Measurements from ENCODE around the gene COX20.
"Not testable (repeated sequence)": the region's sequence is repeated elsewhere in the genome, so short reads cannot be mapped to it uniquely, and the experiment has no call there.

Gene COX20, protein sequence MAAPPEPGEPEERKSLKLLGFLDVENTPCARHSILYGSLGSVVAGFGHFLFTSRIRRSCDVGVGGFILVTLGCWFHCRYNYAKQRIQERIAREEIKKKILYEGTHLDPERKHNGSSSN

DNA sequence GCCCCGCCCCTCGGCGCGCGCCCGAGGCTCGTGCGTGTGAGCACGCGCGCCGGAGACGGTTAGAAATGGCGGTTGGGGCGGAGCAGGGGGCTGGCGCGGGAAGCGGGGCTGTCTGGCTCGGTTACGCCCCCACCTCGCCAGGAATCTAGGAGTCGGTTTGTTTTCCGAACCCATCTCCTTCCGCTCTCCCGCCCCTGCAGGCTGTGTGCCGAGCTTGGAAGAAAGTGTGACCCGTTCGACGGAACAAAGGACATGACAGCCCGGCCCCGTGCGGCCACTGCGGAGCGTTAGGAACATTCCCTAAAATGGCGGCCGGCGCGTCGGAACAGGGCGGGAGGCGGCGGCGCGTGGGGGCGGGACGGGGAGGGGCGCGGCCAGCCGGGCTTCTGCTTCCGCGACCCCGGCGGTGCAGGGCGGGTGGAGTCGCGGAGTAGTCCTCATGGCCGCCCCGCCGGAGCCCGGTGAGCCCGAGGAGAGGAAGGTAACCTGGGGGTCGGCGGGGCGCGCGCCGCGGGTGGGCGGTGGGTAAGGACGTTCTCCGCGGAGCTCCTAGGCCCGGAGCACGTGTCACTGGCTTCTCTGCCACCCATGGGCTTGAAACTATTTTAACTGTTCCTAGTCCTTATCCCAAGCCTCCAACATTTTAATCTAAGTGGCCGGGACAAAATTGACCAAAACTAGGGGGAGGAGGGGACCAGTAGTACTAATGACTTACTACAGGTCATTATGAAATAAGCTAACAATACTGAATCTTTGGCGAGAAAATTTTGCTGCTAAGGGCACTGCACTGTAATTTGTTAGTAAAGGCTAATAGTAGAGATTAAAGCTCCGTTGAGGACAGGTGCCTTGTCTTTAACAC lies at the start of gene COX20:
Gene COX20 (plus strand): TSS at position 383 of the 859 bp plus-strand sequence. CDS start 57 bp downstream, at position 440.
- Mint-ChIP-seq H3K27me3 (ENCODE audit: low read depth) (no peaks in the 10 kb centered on the region), H3K27ac (peak within 1 kb of the TSS; percentile 98), H3K4me1 (ENCODE audit: low read depth) (peaks cover 40% of the 10 kb centered on the region), H3K36me3 (ENCODE audit: low read depth) (peaks cover 40% of the 10 kb centered on the region), H3K9me3 (no peaks in the 10 kb centered on the region), H3K4me3 (peak within 1 kb of the TSS; percentile 93)
- peak; percentile 91 for DNase-seq (ENCODE audit: low spot score)

DNA sequence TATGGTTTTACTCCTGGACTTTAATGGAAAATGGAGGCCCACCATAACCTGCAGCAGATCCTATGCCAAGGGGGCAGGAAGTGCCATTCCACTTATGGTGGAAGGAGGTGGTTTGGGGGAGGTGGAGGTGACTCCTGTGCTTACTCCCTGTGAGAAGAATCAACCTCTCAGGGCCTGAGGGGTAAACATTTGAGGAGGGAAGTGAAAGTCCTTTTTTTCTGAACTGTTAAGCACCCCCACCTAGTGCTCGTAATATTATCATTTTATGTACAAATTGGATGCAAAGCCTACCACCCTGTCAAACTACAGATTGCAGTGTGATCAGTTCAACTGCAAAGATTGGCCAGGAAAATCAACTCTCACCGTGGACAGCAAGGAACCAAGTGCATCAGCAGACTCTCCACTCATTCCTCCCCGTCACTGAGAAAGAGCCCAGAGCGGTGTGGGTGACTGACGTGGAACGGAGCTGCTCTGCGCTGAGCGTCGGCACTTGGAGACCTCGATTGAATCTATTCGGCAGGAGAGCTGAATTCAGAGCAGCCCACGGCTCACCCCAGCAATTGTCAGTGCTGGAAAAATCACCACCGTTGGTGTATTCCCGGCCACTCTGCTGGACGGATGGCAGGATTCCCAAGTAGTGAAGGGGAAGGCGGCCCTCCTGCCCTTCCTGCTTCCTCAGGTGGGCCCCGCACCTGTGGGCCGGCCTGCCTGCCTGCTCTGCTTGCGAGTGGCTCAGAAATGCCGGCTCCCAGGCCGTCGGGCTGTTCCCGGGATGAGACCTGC lies 46.8 kb upstream of the COX20 start:
- no peak overlapping the region for H3K27ac Mint-ChIP-seq
- no peak for DNase-seq (ENCODE audit: low spot score)
- H3K4me1 Mint-ChIP-seq (ENCODE audit: low read depth), result no peaks in the 10 kb centered on the region
- no peaks in the 10 kb centered on the region for H3K9me3 Mint-ChIP-seq
- H3K36me3 Mint-ChIP-seq (ENCODE audit: low read depth), result no peaks in the 10 kb centered on the region
- no peak overlapping the region for H3K4me3 Mint-ChIP-seq
- no peaks in the 10 kb centered on the region for H3K27me3 Mint-ChIP-seq (ENCODE audit: low read depth)

DNA sequence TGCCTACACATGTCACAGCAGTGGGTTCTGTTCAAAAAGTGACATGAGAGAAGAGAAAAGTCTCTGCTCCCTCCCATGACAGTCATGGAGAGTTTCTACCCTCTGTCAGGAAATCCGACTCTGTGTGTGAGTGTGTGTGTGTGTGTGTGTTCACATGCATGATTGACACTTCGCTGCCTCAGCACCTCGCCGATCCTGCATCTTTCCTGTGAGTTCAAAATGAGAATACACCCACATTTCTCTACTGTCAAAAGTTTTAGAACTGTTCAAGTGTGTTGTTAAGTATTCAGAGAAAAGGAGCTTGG lies 46.2 kb upstream of the COX20 start:
- no peaks in the 10 kb centered on the region for H3K36me3 Mint-ChIP-seq (ENCODE audit: low read depth)
- no peak overlapping the region for H3K27ac Mint-ChIP-seq
- no peaks in the 10 kb centered on the region for H3K9me3 Mint-ChIP-seq
- no peaks in the 10 kb centered on the region for H3K27me3 Mint-ChIP-seq (ENCODE audit: low read depth)
- no peak overlapping the region for H3K4me3 Mint-ChIP-seq
- no peaks in the 10 kb centered on the region for H3K4me1 Mint-ChIP-seq (ENCODE audit: low read depth)
- DNase-seq (ENCODE audit: low spot score), result no peak

DNA sequence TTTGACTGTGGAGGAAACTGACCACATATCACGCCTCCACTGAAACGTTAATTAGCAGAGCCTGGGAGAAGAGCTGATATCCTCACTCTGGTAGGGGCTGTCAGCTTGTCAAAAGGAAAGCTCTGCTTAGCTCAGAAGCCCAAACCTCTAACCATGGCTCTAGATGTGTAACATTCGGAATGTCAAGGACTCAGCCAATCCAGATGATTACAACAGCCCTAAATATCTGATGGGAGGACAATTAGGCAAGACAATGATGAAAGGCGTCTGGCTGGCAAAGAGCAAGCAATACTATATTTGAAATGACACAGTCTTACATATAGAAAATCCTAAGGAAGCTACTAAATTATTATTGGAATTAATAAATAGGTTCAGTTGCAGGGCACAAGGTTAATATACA lies 45.7 kb upstream of the COX20 start:
- Mint-ChIP-seq H3K27me3 (ENCODE audit: low read depth) (no peaks in the 10 kb centered on the region), H3K9me3 (no peaks in the 10 kb centered on the region), H3K36me3 (ENCODE audit: low read depth) (no peaks in the 10 kb centered on the region), H3K4me1 (ENCODE audit: low read depth) (no peaks in the 10 kb centered on the region), H3K27ac (no peak overlapping the region), H3K4me3 (no peak overlapping the region)
- no peak for DNase-seq (ENCODE audit: low spot score)

DNA sequence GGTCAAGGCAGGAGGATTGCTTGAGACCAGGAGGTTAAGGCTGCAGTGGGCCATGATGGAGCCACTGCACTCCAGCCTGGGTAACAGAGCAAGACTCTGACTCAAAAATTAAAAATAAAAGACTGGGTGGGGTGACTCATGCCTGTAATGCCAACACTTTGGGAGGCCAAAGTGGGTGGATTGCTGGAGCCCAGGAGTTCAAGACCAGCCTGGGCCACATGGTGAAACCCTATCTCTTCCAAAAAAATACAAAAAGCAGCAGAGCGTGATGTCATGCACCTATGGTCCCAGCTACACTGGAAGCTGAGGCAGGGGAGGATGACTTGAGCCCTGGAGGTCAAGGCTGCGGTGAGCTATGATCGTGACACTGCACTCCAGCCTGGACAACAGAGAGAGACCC lies 44.4 kb upstream of the COX20 start:
- no peak overlapping the region for H3K4me3 Mint-ChIP-seq
- no peaks in the 10 kb centered on the region for H3K4me1 Mint-ChIP-seq (ENCODE audit: low read depth)
- H3K36me3 Mint-ChIP-seq (ENCODE audit: low read depth), result no peaks in the 10 kb centered on the region
- H3K27me3 Mint-ChIP-seq (ENCODE audit: low read depth), result no peaks in the 10 kb centered on the region
- no peaks in the 10 kb centered on the region for H3K9me3 Mint-ChIP-seq
- H3K27ac Mint-ChIP-seq, result no peak overlapping the region
- DNase-seq (ENCODE audit: low spot score), result no peak

DNA sequence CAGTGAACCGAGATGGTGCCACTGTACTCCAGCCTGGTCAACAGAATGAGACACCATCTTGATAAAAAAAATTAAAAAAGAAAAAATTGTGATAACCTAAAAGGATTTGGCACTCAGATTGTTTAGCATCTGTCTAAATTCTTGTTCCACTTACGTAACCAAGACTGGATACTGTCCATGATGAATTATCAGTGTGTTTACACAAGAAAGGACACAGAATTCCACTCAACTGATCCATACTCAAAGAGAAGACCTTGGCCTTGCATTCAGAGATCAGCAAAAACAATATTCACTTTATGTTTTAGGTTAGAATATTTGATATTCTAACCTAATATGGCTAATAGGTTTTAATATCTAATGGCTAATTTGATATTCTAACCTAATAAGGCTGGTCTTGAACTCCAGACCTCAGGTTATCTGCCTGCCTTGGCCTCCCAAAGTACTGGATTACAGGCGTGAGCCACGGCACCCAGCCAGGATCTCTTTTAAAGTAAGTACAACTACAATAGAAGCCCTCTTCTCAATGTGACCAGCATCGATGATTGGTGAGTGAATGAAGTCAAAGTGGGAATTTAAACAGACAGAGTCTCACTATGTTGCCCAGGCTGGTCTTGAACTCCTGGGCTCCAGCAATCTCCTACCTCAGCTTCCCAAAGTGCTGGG lies 43.1 kb upstream of the COX20 start:
- Mint-ChIP-seq H3K4me1 (ENCODE audit: low read depth) (no peaks in the 10 kb centered on the region), H3K36me3 (ENCODE audit: low read depth) (no peaks in the 10 kb centered on the region), H3K27ac (no peak overlapping the region), H3K4me3 (no peak overlapping the region), H3K27me3 (ENCODE audit: low read depth) (no peaks in the 10 kb centered on the region), H3K9me3 (no peaks in the 10 kb centered on the region)
- no peak for DNase-seq (ENCODE audit: low spot score)

DNA sequence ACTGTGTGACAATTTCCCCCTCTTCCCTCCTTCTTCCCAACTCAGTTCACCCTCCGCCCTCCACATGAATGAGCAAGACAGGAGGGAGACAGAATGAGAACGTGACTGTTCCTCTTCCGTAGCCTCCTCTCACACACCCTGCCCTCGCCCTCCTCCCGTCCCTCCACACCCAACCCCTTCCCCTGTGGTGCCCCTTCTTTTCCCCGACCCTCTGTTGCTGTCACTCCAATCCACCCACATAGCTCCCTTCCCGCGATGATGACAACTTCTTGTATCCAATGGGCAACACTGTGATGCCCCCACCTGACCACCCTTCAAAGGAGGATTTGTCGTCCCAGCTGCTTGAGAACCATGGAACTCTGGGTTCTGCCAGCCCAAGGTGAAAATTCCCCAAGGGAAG lies 41.4 kb upstream of the COX20 start:
- H3K36me3 Mint-ChIP-seq (ENCODE audit: low read depth), result no peaks in the 10 kb centered on the region
- H3K4me1 Mint-ChIP-seq (ENCODE audit: low read depth), result no peaks in the 10 kb centered on the region
- no peak overlapping the region for H3K4me3 Mint-ChIP-seq
- H3K9me3 Mint-ChIP-seq, result no peaks in the 10 kb centered on the region
- no peak overlapping the region for H3K27ac Mint-ChIP-seq
- H3K27me3 Mint-ChIP-seq (ENCODE audit: low read depth), result no peaks in the 10 kb centered on the region
- no peak for DNase-seq (ENCODE audit: low spot score)

DNA sequence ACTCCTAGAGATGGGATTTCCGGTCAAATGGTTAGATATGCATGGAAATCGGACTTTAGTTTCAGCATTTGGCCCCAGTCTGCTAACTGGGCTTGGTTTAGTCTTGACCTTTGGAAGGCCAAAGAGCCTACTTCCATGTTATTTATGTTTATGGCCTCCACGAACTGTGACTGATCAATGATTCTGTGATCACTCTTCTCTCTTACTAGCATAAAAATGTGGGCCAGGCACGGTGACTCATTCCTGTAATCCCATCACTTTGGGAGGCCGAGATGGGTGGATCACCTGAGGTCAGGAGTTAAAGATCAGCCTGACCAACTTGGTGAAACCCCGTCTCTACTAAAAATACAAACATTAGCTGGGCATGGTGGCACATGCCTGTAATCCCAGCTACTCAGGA lies 40.9 kb upstream of the COX20 start:
- not testable (repeated sequence) for H3K27me3 Mint-ChIP-seq (ENCODE audit: low read depth); H3K4me1 Mint-ChIP-seq (ENCODE audit: low read depth); DNase-seq (ENCODE audit: low spot score); H3K4me3 Mint-ChIP-seq; H3K27ac Mint-ChIP-seq; H3K9me3 Mint-ChIP-seq; H3K36me3 Mint-ChIP-seq (ENCODE audit: low read depth)

DNA sequence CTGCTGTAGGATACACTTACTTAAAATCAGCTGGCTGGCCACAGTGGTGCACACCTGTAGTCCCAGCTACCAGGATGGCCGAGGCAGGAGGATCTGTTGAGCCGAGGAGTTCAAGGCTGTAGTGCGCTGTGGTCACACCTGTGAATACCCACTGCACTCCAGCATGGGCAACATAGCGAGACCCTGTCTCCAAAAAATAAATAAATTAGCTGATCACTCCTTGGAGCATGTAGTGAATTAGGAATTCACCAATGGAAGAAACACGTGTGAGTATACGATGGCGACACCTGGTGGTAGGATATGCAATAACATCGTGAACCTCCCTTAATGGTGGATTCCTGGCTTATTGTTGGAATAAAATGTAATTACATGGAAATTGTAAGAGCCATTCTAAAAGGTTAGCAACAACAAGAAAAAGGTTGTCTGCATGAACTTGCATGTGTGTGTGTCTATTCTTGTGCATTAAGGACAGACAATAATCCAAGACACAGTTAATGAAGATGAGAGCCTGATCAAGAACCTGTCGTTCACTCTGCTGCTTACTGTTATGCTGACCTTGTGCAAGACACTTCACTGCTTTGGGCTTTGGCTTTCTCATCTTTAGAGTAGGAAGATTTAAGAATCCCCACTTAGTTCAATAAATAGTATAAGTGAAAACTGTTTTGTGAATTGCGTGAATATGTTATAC lies 38.6 kb upstream of the COX20 start:
- DNase-seq (ENCODE audit: low spot score), result peak; percentile 16
- Mint-ChIP-seq H3K4me1 (ENCODE audit: low read depth) (peaks cover 4% of the 10 kb centered on the region), H3K27ac (no peak overlapping the region), H3K27me3 (ENCODE audit: low read depth) (peaks cover 2% of the 10 kb centered on the region), H3K4me3 (no peak overlapping the region), H3K9me3 (no peaks in the 10 kb centered on the region), H3K36me3 (ENCODE audit: low read depth) (no peaks in the 10 kb centered on the region)

DNA sequence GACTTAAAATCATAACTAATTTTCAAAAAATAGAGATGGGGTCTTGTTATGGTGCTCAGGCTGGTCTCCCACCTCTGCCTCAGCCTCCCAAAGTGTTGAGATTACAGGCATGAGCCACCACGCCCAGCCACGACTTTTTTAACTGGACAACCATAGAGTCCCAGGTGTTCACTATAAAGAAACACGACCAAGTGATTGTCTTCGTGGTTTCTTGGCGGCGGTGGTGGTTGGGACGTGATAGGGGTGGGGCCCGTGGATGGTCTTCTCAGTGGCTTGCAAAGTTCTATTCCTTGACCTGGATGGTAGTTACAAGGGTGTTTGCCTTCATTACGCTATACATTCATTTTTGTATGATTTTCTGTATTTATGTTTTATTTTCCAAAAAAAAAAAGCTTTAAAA lies 34.6 kb upstream of the COX20 start:
- DNase-seq (ENCODE audit: low spot score), result no peak
- Mint-ChIP-seq H3K4me3 (no peak overlapping the region), H3K4me1 (ENCODE audit: low read depth) (peaks cover 4% of the 10 kb centered on the region), H3K27ac (no peak overlapping the region), H3K9me3 (no peaks in the 10 kb centered on the region), H3K27me3 (ENCODE audit: low read depth) (peaks cover 2% of the 10 kb centered on the region), H3K36me3 (ENCODE audit: low read depth) (no peaks in the 10 kb centered on the region)

DNA sequence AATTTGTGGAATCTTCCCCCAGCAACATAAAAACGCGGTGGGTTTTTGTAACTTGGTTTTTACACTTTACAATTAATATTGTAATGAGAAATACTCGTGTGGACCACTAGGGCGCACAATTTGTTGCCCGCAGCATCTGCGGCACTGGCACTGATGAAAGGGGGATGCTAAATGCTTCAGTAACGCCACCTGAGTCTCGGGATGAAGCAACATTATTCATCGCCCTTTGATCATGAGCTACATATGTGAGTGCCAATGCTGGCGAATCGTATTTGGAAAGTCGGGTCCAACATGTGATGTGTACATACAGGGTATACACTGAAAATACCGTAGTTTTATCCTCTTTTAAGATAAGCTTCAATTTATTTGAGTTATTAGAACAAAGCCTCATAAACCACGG lies 34.2 kb upstream of the COX20 start:
- DNase-seq (ENCODE audit: low spot score), result peak; percentile 27
- Mint-ChIP-seq H3K4me1 (ENCODE audit: low read depth) (peaks cover 4% of the 10 kb centered on the region), H3K27me3 (ENCODE audit: low read depth) (peaks cover 2% of the 10 kb centered on the region), H3K4me3 (no peak overlapping the region), H3K27ac (no peak overlapping the region), H3K9me3 (no peaks in the 10 kb centered on the region), H3K36me3 (ENCODE audit: low read depth) (no peaks in the 10 kb centered on the region)

DNA sequence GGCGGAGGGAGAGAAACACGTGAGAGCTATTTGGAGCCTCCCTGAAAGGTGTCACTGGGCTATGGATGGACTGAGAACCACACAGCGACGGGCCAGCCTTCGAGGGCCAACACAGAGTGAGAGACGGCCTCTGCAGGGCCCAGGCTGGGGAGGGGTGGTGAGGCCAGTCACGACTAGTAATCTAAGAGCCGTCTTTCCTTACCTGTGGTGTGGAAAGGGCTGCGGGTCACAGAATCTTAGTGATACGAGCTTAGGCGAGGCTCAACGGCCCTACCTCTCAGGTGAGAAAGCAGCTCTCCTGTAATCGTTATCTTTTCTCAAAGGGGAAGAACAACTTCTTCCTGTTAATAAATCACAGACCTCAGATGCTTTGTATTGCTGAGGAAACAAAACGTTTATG lies 33.4 kb upstream of the COX20 start:
- no peaks in the 10 kb centered on the region for H3K36me3 Mint-ChIP-seq (ENCODE audit: low read depth)
- no peak overlapping the region for H3K4me3 Mint-ChIP-seq
- peaks cover 2% of the 10 kb centered on the region for H3K27me3 Mint-ChIP-seq (ENCODE audit: low read depth)
- DNase-seq (ENCODE audit: low spot score), result no peak
- H3K9me3 Mint-ChIP-seq, result no peaks in the 10 kb centered on the region
- H3K27ac Mint-ChIP-seq, result no peak overlapping the region
- peaks cover 4% of the 10 kb centered on the region for H3K4me1 Mint-ChIP-seq (ENCODE audit: low read depth)

DNA sequence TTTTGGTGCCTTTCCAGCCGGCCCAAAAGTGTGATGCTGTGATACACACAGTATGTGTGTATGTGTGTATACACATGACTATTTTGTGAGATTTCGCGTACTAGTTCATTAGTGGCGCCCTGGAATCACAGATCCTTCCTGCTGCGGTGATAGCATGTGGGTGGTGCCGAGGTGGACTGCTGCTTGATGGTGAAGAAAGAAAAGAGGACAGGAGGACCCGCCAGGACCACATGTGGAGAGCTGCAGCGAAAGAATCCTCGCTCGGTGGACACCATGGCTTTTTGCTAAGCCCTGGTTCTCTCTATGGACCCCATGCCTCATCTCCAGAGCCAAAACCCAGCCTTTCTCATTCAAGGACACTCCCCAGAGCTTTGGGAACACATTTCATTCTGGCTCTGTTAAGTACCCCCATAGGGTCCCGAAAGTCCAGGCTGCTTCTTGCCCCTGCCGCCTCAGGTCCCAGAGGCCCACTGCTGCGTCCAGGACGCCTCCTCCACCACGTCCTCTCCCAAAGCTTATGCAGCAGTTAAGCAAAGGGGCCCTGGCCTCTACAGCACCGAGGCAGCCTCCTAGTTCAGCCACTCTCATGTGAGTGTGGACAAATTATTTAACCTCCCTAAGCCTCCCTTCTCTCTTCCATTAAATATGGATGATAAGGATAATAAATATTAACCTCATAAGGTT lies 32.8 kb upstream of the COX20 start:
- H3K36me3 Mint-ChIP-seq (ENCODE audit: low read depth), result no peaks in the 10 kb centered on the region
- no peaks in the 10 kb centered on the region for H3K9me3 Mint-ChIP-seq
- peaks cover 4% of the 10 kb centered on the region for H3K4me1 Mint-ChIP-seq (ENCODE audit: low read depth)
- DNase-seq (ENCODE audit: low spot score), result no peak
- no peak overlapping the region for H3K4me3 Mint-ChIP-seq
- peaks cover 4% of the 10 kb centered on the region for H3K27me3 Mint-ChIP-seq (ENCODE audit: low read depth)
- H3K27ac Mint-ChIP-seq, result no peak overlapping the region
